Mesothelial cell of epicardium (in vitro differentiated cells): ENCODE measurements around the gene DGCR2. TPM values are rescaled to one million over a fixed set of nuclear protein-coding genes. Genes with fewer than 3 reads are reported as not detected.

Experiments used
- DNase-seq, 2 experiments: peaks; one replicate each; pipeline ENCODE4 v3.0.0; 2021; ENCODE audit warnings: low spot score in 2 of 2; ENCODE audit not compliant: unreplicated experiment in 2 of 2
- H3K27ac Mint-ChIP-seq: 2 replicates; pipeline ENCODE4 v1.8.0; 2021; ENCODE audit warnings: mixed read lengths
- H3K27me3 Mint-ChIP-seq: 2 replicates; pipeline ENCODE4 v1.8.0; 2021; ENCODE audit warnings: low read depth, mixed read lengths
- H3K36me3 Mint-ChIP-seq: 2 replicates; pipeline ENCODE4 v1.8.0; 2021; ENCODE audit warnings: mixed read lengths
- H3K4me1 Mint-ChIP-seq: 2 replicates; pipeline ENCODE4 v1.8.0; 2021; ENCODE audit warnings: mixed read lengths
- H3K4me3 Mint-ChIP-seq: 2 replicates; pipeline ENCODE4 v1.8.0; 2021; ENCODE audit warnings: mild to moderate bottlenecking, moderate library complexity, mixed read lengths
- H3K9me3 Mint-ChIP-seq: 2 replicates; pipeline ENCODE4 v1.8.0; 2021; ENCODE audit warnings: mixed read lengths
- CTCF ChIP-seq: fragments of 200-600 bp; sonication (generic); IDR thresholded peaks from one replicate; pipeline ENCODE4 v1.5.0; 2021; ENCODE audit warnings: antibody characterized with exemption; ENCODE audit not compliant: unreplicated experiment
- total RNA-seq: library from RNA; stranded (reverse); gene quantifications from 3 replicates; pipeline ENCODE4 v1.2.1, GENCODE V29; 2021

DGCR2 gene
- total RNA-seq, 1 donor from 2014 or later: 78.3 TPM

DNA sequence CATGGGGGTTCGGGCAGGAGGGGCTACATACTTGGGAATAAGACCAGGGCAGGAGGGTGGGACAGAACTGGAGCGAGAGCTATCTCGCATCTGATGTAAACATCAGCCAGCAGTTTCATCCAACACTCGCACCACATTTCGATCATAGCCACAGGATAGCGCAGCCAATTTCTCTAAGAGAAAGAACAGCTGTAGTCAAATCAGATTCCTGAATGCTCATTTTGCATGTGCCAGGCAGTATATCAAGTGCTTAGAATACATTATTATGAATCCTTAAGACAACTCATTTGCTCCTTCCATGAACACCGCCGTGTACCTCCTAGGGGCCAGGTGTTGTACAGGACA lies 14.5 kb downstream of the DGCR2 start:
- no peak for DNase-seq
- Mint-ChIP-seq H3K4me3 (no peak overlapping the region), H3K27ac (no peak overlapping the region), H3K27me3 (no peaks in the 10 kb centered on the region), H3K36me3 (no peaks in the 10 kb centered on the region), H3K4me1 (peaks cover 15% of the 10 kb centered on the region), H3K9me3 (no peaks in the 10 kb centered on the region)
- no peak for TF ChIP-seq CTCF

GRCh38 chr22:19106886-19107729 lies 15.1 kb downstream of the DGCR2 start:
- Mint-ChIP-seq H3K9me3 (no peaks in the 10 kb centered on the region), H3K27ac (no peak overlapping the region), H3K36me3 (peaks cover 1% of the 10 kb centered on the region), H3K4me1 (peaks cover 15% of the 10 kb centered on the region), H3K27me3 (no peaks in the 10 kb centered on the region), H3K4me3 (no peak overlapping the region)
- DNase-seq: no peak
- TF ChIP-seq CTCF: no peak

GRCh38 chr22:19105867-19106802 lies 16.1 kb downstream of the DGCR2 start:
- H3K36me3 Mint-ChIP-seq: peaks cover 4% of the 10 kb centered on the region
- peaks cover 15% of the 10 kb centered on the region for H3K4me1 Mint-ChIP-seq
- TF ChIP-seq CTCF: no peak
- no peak overlapping the region for H3K4me3 Mint-ChIP-seq
- DNase-seq: no peak
- H3K27ac Mint-ChIP-seq: no peak overlapping the region
- no peaks in the 10 kb centered on the region for H3K27me3 Mint-ChIP-seq
- peaks cover under 1% of the 10 kb centered on the region for H3K9me3 Mint-ChIP-seq

GRCh38 chr22:19105456-19105855 lies 16.8 kb downstream of the DGCR2 start:
- no peak overlapping the region for H3K4me3 Mint-ChIP-seq
- DNase-seq: no peak
- H3K4me1 Mint-ChIP-seq: peaks cover 15% of the 10 kb centered on the region
- H3K9me3 Mint-ChIP-seq: peaks cover 3% of the 10 kb centered on the region
- H3K36me3 Mint-ChIP-seq: peaks cover 4% of the 10 kb centered on the region
- no peaks in the 10 kb centered on the region for H3K27me3 Mint-ChIP-seq
- no peak overlapping the region for H3K27ac Mint-ChIP-seq
- TF ChIP-seq CTCF: no peak

DNA sequence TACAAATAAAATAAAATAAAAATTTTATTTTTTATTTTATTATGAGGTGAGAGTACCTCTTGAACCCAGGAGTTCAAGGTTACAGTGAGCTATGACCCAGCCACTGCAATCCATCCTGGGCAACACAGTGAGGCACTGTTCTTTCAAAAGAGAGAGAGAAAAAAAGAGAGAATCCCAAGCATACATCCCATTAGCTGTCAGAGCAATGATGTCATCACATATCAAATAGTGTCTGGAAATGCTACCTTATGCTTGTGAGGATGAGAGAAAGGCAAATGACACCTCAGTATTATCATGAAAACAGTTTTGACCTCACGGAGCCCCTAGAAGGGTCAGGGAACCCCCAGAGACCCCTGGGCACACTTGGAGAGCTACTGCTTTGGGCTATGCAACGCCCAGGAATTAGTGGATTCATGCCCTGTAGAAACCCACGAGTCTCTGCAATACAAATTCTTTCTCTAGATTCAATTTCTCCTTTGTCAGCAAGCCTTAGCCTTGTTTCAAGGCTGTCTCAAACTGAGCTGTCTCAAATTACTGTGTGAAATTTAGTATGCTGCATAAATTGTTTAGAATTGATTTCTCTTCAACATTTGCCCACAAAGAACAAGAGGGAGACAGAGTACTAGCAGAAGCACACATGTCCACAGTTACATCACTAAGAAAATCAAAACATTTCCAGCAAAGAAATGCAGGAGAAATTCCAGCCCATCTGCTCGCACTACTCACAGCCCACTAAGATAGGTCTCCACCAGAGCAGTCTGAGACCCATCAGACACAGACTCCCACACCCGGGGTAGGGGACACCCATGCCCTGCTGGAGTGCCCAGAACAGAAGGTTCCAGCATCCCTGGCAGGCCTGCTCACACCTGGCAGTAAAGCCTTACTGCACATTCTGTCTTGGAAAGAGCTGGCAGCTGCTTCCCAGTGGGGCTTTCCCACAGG lies 18.1 kb downstream of the DGCR2 start:
- Mint-ChIP-seq H3K27me3 (no peaks in the 10 kb centered on the region), H3K9me3 (peaks cover 3% of the 10 kb centered on the region), H3K4me3 (no peak overlapping the region), H3K27ac (peak overlapping the region; percentile 26), H3K4me1 (peaks cover 6% of the 10 kb centered on the region), H3K36me3 (peaks cover 4% of the 10 kb centered on the region)
- no peak for TF ChIP-seq CTCF
- DNase-seq: no peak
